KMS-11 (cell line): Measurements from ENCODE around the gene MRPL17.

Experiments used
- H2AFZ ChIP-seq: fragments of 200-600 bp; sonication (generic); 2 replicates; pipeline ENCODE4 v1.6.1; 2016; ENCODE audit warnings: antibody characterized with exemption, mixed run types, low read depth
- H3K27ac ChIP-seq: fragments of 200-600 bp; sonication (generic); 2 replicates; pipeline ENCODE4 v1.6.1; 2016; ENCODE audit warnings: mild to moderate bottlenecking, mixed run types
- H3K27me3 ChIP-seq: fragments of 200-600 bp; sonication (generic); 2 replicates; pipeline ENCODE4 v1.6.1; 2017; ENCODE audit warnings: mild to moderate bottlenecking, low read depth, mixed run types, moderate library complexity; ENCODE audit not compliant: insufficient read depth
- H3K36me3 ChIP-seq: fragments of 200-600 bp; sonication (generic); 2 replicates; pipeline ENCODE4 v1.6.1; 2017; ENCODE audit warnings: mild to moderate bottlenecking, mixed run types; ENCODE audit not compliant: insufficient read depth
- H3K4me1 ChIP-seq: fragments of 200-600 bp; sonication (generic); 2 replicates; pipeline ENCODE4 v1.6.1; 2016; ENCODE audit warnings: mild to moderate bottlenecking, low read depth, mixed run types; ENCODE audit not compliant: poor library complexity, severe bottlenecking
- H3K4me2 ChIP-seq: fragments of 200-600 bp; sonication (generic); 2 replicates; pipeline ENCODE4 v1.7.0; 2016; ENCODE audit warnings: mild to moderate bottlenecking, mixed run types
- H3K4me3 ChIP-seq: fragments of 200-600 bp; sonication (generic); IDR thresholded peaks from 2 replicates; pipeline ENCODE4 v1.6.1; 2017; ENCODE audit warnings: low read depth, low read length, mixed read lengths; ENCODE audit not compliant: insufficient read depth
- H3K79me2 ChIP-seq: fragments of 200-600 bp; sonication (generic); 2 replicates; pipeline ENCODE4 v1.6.1; 2016; ENCODE audit warnings: low read depth, mixed run types; ENCODE audit not compliant: insufficient read depth
- H3K9ac ChIP-seq: fragments of 200-600 bp; sonication (generic); 2 replicates; pipeline ENCODE4 v1.6.1; 2016; ENCODE audit warnings: mild to moderate bottlenecking, mixed run types
- H4K20me1 ChIP-seq: fragments of 200-600 bp; sonication (generic); 2 replicates; pipeline ENCODE4 v1.6.1; 2016; ENCODE audit warnings: mild to moderate bottlenecking, mixed run types; ENCODE audit not compliant: insufficient read depth
- CTCF ChIP-seq: fragments of 200-600 bp; sonication (generic); conservative IDR thresholded peaks from 2 replicates; pipeline ENCODE4 v1.6.1; 2017; ENCODE audit warnings: low read depth, mild to moderate bottlenecking, antibody characterized with exemption, low read length, moderate library complexity, mixed read lengths

The MRPL17 gene

DNA sequence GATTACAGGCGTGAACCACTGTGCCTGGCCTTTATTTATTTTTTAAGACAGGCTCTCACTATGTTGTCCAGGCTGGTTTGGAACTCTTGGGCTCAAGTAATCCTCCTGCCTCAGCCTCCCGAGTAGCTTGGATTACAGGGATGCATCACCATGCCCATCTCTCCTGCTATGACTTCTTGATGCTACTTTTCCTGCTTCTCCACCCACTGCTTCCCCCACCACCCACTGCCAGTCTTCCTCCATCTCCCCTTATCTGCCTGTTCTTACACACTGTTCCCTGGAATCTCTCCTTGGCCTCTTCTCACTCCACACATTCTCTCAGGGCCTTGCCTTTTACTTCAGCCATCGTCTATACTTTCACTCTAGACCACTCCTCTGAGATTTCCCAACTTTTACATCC is 46.7 kb downstream of the MRPL17 start:
- no peak overlapping the region for H3K9ac ChIP-seq
- H4K20me1 ChIP-seq: no peaks in the 10 kb centered on the region
- no peak overlapping the region for H2AFZ ChIP-seq
- TF ChIP-seq CTCF: no peak
- H3K27ac ChIP-seq: no peak overlapping the region
- no peak overlapping the region for H3K4me3 ChIP-seq
- H3K79me2 ChIP-seq: no peaks in the 10 kb centered on the region
- H3K36me3 ChIP-seq: no peaks in the 10 kb centered on the region
- H3K4me1 ChIP-seq: no peaks in the 10 kb centered on the region
- no peak overlapping the region for H3K4me2 ChIP-seq
- no peaks in the 10 kb centered on the region for H3K27me3 ChIP-seq

- no peaks in the 10 kb centered on the region for H3K79me2 ChIP-seq
- no peaks in the 10 kb centered on the region for H4K20me1 ChIP-seq
- H3K27me3 ChIP-seq: no peaks in the 10 kb centered on the region
- H3K4me2 ChIP-seq: no peak overlapping the region
- no peak for TF ChIP-seq CTCF
- no peak overlapping the region for H2AFZ ChIP-seq
- no peaks in the 10 kb centered on the region for H3K4me1 ChIP-seq
- H3K9ac ChIP-seq: no peak overlapping the region
- H3K27ac ChIP-seq: no peak overlapping the region
- no peaks in the 10 kb centered on the region for H3K36me3 ChIP-seq
- no peak overlapping the region for H3K4me3 ChIP-seq
These were observed 47.8 kb downstream of the MRPL17 start for GRCh38 chr11:6635082-6635932.

DNA sequence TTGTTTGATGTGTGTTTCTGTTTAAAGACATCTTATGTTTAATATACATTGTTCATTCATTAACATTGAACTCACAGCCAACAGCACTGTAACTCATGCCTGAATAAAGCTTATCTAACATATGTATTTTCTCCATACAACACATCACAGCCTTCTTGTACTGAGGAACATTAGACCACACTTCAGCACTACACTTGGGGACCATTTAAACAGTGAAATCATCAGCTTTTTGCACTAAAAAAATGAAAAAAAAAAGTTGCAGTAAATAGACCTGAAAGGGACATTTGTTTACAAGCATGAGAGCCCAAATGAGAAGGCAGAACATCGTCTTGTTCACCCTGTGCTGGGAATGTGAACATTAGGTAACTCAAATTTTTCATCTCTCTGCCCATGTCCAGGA is 48.6 kb downstream of the MRPL17 start:
- H3K36me3 ChIP-seq: no peaks in the 10 kb centered on the region
- no peak overlapping the region for H3K4me2 ChIP-seq
- H3K9ac ChIP-seq: no peak overlapping the region
- H3K79me2 ChIP-seq: no peaks in the 10 kb centered on the region
- no peak for TF ChIP-seq CTCF
- no peak overlapping the region for H3K27ac ChIP-seq
- H2AFZ ChIP-seq: no peak overlapping the region
- H4K20me1 ChIP-seq: no peaks in the 10 kb centered on the region
- H3K27me3 ChIP-seq: no peaks in the 10 kb centered on the region
- no peak overlapping the region for H3K4me3 ChIP-seq
- H3K4me1 ChIP-seq: no peaks in the 10 kb centered on the region

DNA sequence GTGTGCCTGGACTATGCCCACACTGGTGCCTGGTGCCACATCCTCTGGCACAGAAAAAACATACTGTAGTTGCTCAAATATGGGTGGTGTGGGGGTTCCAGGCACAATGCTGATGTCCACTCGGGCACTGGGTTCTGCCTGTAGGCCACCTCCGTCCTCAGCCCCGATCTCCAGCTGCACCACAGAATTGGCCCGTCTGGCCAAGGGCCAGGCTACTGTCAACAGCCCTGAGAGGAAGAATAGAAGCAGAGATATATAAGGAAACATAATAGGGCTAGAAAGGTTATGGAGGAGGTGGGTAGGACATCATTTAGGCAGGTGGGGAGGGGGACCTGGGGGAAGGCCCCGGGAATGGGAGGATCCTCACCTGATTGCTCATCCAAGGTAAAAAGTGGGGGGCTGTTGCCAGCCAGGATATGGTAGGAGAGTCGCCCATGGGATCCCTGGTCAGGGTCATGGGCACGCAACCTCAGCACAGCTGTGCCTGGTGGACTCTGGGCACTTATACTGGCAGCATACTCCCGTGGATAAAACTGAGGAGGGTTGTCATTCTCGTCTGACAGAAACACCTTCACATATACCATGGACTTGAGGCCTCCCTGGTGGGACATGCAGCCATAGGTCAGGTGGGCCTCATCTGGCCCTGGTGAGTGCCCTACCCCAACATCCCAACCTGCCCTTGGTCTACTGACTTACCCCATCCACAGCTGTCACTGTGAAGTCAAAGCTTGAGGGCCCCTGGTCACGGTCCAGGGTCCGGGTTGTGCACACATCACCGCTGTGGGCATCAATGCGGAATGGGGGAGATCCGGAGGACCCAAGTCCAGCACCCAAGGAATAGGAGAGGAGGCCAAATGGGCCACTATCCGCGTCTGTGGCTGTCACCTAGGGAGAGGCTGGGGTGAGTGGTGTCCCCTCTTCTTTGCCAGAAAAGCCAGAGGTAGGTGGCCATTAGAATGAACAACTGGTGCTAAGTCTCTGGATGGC is 49.4 kb downstream of the MRPL17 start:
- H4K20me1 ChIP-seq: no peaks in the 10 kb centered on the region
- no peak overlapping the region for H3K4me3 ChIP-seq
- no peak overlapping the region for H3K9ac ChIP-seq
- H3K27me3 ChIP-seq: no peaks in the 10 kb centered on the region
- TF ChIP-seq CTCF: no peak
- H3K79me2 ChIP-seq: no peaks in the 10 kb centered on the region
- no peak overlapping the region for H3K4me2 ChIP-seq
- H2AFZ ChIP-seq: no peak overlapping the region
- H3K36me3 ChIP-seq: no peaks in the 10 kb centered on the region
- H3K27ac ChIP-seq: no peak overlapping the region
- no peaks in the 10 kb centered on the region for H3K4me1 ChIP-seq
